ENCODE data around the gene TMEM134. TPM values are rescaled to one million over a fixed set of nuclear protein-coding genes. Genes with fewer than 3 reads are reported as not detected.

TMEM134 gene
- total and polyA plus RNA-seq, 4 donors = 10.2 to 86.9 (median 63.5) TPM

DNA sequence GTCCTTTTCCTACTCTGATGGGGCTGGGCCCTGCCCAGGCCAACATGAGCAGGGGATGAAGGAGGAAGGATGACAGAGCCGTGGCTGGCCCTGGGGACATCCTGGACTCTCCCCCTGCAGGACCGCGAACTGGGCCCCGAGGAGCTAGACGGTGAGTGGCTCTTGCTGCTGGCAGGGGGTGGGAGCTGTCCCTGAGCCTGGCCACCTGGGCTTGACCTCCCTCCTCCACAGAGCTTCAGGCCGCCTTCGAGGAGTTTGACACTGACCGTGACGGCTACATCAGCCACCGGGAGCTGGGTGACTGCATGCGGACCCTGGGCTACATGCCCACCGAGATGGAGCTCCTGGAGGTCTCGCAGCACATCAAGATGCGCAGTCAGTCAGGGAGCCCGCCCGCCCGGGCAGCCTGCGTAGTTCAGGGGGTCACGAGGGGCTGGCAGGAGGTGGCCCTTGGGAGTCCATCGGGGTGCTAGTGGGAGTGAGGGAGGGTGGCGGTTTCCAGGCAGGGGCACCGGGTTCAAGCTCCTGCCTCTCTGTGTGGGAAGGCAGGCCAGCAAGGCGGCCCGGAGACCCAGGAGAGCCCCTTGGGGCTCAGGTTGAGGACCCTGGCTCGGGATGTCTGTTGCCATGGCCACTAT lies 12.9 kb downstream of the TMEM134 start:
- Histone ChIP-seq H3K9me3 (ENCODE audit: control insufficient read depth in 4 of 4, low read length in 3 of 4) (no peaks in the 10 kb centered on the region), H3K4me1 (ENCODE audit: control insufficient read depth in 4 of 4, insufficient read depth in 4 of 4, low read length in 3 of 4) (no peaks in the 10 kb centered on the region), H3K4me3 (ENCODE audit: low read depth in 1 of 3, low read length in 3 of 3) (no peak overlapping the region), H3K9ac (ENCODE audit: low read depth in 1 of 2, low read length in 2 of 2) (no peak overlapping the region), H3K27me3 (ENCODE audit: control insufficient read depth in 4 of 4, insufficient read depth in 4 of 4, low read length in 3 of 4) (no peaks in the 10 kb centered on the region), H3K36me3 (ENCODE audit: control insufficient read depth in 4 of 4, insufficient read depth in 3 of 4, low read depth in 1 of 4, low read length in 3 of 4) (no peaks in the 10 kb centered on the region), H3K27ac (ENCODE audit: low read depth in 1 of 2, low read length in 2 of 2) (no peak overlapping the region)
- 88% methylated on average over 25 of the region's 25 CpGs for WGBS
- TF ChIP-seq HNF4A (conservative IDR thresholded peaks at IDR 0.05) (no peak), FOXA1 (IDR thresholded peaks at IDR 0.05) (no peak), RAD21 (IDR thresholded peaks at IDR 0.05) (no peak), YY1 (IDR thresholded peaks at IDR 0.05) (no peak), TAF1 (conservative IDR thresholded peaks at IDR 0.05) (no peak)
- no peak for DNase-seq (ENCODE audit: low spot score)

DNA sequence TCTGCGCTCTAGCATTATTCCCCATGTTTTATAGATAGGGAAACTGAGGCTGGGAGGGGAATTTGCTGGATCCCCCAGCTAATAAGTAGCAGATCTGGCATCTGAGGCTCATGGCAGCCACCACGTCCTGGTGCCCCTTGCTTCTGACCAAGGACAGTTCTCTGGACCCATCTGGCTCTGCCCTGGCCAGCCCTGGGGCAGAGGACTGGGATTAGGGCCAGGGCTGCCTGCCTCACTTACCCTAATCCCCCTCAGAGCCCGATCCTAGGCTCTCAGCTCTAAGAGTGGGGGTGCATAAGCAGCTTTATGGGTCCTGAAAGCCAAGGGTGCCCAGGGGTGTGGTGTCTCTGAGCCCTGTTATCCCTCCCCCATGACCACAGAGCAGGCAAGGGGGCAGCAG lies 14.0 kb downstream of the TMEM134 start, which contains the start of gene CABP4:
Gene CABP4, plus strand, starts transcription at position 301 of the 400 bp plus-strand sequence. Its CDS starts 70 bp downstream, at position 371.
- no peaks in the 10 kb centered on the region for H3K4me1 ChIP-seq (ENCODE audit: control insufficient read depth in 4 of 4, insufficient read depth in 4 of 4, low read length in 3 of 4)
- TF ChIP-seq, protein P1, sequence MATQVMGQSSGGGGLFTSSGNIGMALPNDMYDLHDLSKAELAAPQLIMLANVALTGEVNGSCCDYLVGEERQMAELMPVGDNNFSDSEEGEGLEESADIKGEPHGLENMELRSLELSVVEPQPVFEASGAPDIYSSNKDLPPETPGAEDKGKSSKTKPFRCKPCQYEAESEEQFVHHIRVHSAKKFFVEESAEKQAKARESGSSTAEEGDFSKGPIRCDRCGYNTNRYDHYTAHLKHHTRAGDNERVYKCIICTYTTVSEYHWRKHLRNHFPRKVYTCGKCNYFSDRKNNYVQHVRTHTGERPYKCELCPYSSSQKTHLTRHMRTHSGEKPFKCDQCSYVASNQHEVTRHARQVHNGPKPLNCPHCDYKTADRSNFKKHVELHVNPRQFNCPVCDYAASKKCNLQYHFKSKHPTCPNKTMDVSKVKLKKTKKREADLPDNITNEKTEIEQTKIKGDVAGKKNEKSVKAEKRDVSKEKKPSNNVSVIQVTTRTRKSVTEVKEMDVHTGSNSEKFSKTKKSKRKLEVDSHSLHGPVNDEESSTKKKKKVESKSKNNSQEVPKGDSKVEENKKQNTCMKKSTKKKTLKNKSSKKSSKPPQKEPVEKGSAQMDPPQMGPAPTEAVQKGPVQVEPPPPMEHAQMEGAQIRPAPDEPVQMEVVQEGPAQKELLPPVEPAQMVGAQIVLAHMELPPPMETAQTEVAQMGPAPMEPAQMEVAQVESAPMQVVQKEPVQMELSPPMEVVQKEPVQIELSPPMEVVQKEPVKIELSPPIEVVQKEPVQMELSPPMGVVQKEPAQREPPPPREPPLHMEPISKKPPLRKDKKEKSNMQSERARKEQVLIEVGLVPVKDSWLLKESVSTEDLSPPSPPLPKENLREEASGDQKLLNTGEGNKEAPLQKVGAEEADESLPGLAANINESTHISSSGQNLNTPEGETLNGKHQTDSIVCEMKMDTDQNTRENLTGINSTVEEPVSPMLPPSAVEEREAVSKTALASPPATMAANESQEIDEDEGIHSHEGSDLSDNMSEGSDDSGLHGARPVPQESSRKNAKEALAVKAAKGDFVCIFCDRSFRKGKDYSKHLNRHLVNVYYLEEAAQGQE (IDR thresholded peaks at IDR 0.05) = no peak
- TF ChIP-seq, protein P2, sequence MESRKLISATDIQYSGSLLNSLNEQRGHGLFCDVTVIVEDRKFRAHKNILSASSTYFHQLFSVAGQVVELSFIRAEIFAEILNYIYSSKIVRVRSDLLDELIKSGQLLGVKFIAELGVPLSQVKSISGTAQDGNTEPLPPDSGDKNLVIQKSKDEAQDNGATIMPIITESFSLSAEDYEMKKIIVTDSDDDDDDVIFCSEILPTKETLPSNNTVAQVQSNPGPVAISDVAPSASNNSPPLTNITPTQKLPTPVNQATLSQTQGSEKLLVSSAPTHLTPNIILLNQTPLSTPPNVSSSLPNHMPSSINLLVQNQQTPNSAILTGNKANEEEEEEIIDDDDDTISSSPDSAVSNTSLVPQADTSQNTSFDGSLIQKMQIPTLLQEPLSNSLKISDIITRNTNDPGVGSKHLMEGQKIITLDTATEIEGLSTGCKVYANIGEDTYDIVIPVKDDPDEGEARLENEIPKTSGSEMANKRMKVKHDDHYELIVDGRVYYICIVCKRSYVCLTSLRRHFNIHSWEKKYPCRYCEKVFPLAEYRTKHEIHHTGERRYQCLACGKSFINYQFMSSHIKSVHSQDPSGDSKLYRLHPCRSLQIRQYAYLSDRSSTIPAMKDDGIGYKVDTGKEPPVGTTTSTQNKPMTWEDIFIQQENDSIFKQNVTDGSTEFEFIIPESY (IDR thresholded peaks at IDR 0.05) = no peak
- TF ChIP-seq EGR1 (IDR thresholded peaks at IDR 0.05; ENCODE audit: low read depth in 2 of 2) = no peak
- H3K4me3 ChIP-seq (ENCODE audit: low read depth in 1 of 3, low read length in 3 of 3) = no peak within 1 kb of the TSS
- no peak within 1 kb of the TSS for H3K27ac ChIP-seq (ENCODE audit: low read depth in 1 of 2, low read length in 2 of 2)
- 91% methylated on average over 3 of the region's 3 CpGs for WGBS
- no peaks in the 10 kb centered on the region for H3K27me3 ChIP-seq (ENCODE audit: control insufficient read depth in 4 of 4, insufficient read depth in 4 of 4, low read length in 3 of 4)
- H3K9me3 ChIP-seq (ENCODE audit: control insufficient read depth in 4 of 4, low read length in 3 of 4) = no peaks in the 10 kb centered on the region
- no peak within 1 kb of the TSS for H3K9ac ChIP-seq (ENCODE audit: low read depth in 1 of 2, low read length in 2 of 2)
- no peaks in the 10 kb centered on the region for H3K36me3 ChIP-seq (ENCODE audit: control insufficient read depth in 4 of 4, insufficient read depth in 3 of 4, low read depth in 1 of 4, low read length in 3 of 4)
- no peak for DNase-seq (ENCODE audit: low spot score)

DNA sequence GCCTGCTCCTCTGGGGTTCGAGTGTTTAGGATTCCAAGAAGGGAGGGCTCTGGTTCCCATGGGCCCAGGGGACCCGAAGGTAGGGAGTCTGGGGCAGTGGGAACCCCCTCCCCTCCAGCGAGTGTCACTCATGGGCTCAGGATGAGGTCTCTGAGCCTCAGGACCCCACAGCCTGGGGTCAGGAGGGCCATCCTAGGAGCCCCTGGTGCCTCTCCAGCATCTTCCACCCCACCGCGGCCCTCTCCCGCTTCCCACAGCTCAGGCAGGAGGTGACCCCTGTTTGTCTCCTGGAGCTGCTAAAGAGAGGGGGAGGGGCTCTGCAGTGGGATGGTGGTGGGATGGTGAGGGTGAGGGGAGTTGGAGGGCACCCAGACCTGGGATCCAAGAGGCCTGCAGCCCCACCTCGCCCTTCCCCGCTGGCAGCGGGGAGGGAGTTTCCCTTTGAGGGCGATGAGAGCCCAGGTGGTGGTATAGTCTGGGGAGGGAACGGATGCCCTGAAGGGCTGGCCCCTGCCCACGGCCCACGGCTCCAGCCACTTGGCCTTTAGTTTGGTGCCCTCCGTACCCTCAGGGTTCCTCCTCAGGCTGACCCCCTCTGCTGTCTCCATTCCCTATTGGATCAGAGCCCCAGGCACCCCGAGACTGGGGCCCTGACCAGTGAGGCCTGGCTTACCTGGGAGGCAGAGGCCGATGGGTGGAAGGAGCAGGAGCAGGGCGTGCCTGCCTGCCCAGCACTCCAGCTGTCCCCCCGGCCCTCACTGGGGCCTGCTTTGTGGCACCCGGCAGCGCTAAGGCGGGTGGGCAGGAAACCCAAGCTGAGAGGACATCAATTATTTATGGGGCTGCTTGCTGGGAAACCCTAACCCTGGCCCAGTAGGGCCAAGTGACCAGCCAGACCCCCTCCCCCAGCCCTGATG lies 15.0 kb downstream of the TMEM134 start:
- TF ChIP-seq HNF4A (conservative IDR thresholded peaks at IDR 0.05) = no peak
- peaks cover 0 to 3% (median 0%) of the 10 kb centered on the region in 4 donors for H3K4me1 ChIP-seq (ENCODE audit: control insufficient read depth in 4 of 4, insufficient read depth in 4 of 4, low read length in 3 of 4)
- H3K36me3 ChIP-seq (ENCODE audit: control insufficient read depth in 4 of 4, insufficient read depth in 3 of 4, low read depth in 1 of 4, low read length in 3 of 4) = no peaks in the 10 kb centered on the region
- H3K9me3 ChIP-seq (ENCODE audit: control insufficient read depth in 4 of 4, low read length in 3 of 4) = no peaks in the 10 kb centered on the region
- no peak overlapping the region for H3K4me3 ChIP-seq (ENCODE audit: low read depth in 1 of 3, low read length in 3 of 3)
- no peaks in the 10 kb centered on the region for H3K27me3 ChIP-seq (ENCODE audit: control insufficient read depth in 4 of 4, insufficient read depth in 4 of 4, low read length in 3 of 4)
- no peak for DNase-seq (ENCODE audit: low spot score)
- WGBS = 91% methylated on average over 21 of the region's 21 CpGs
- H3K27ac ChIP-seq (ENCODE audit: low read depth in 1 of 2, low read length in 2 of 2) = no peak overlapping the region
- no peak overlapping the region for H3K9ac ChIP-seq (ENCODE audit: low read depth in 1 of 2, low read length in 2 of 2)
